MM.1S (cell line): ENCODE measurements around the gene RPS6KA2.

Source experiments
- EZH2phosphoT487 ChIP-seq: fragments of 300-600 bp; sonication (generic); IDR thresholded peaks from 2 replicates; pipeline ENCODE4 v1.6.1; 2018; ENCODE audit warnings: antibody characterized with exemption, low read length
- TF ChIP-seq, protein P1 (sequence below): fragments of 300-600 bp; sonication (generic); IDR thresholded peaks from 2 replicates; pipeline ENCODE4 v1.5.1; 2016; ENCODE audit warnings: antibody characterized with exemption, low read length, mixed read lengths

DNA sequence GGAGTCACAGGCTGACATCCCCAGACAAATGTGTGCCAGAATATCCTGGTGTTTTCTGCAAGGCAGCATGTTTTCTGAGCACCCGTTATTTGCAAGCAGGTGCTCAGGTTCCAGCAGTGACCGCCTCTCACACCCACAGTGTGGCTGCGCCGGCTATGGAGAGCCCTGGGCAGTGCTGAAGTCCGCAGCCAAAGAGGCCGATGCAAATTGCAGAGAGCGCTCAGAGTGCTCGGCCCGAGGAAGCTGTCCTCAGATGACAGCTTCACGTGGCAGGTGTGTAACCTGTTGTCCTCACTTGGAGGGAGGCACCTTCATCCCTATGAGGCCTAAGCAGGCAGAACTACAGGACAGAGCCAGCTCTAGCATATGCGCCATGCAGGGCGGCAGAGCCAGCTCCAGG lies 220.9 kb downstream of the RPS6KA2 start:
- TF ChIP-seq, protein P1, sequence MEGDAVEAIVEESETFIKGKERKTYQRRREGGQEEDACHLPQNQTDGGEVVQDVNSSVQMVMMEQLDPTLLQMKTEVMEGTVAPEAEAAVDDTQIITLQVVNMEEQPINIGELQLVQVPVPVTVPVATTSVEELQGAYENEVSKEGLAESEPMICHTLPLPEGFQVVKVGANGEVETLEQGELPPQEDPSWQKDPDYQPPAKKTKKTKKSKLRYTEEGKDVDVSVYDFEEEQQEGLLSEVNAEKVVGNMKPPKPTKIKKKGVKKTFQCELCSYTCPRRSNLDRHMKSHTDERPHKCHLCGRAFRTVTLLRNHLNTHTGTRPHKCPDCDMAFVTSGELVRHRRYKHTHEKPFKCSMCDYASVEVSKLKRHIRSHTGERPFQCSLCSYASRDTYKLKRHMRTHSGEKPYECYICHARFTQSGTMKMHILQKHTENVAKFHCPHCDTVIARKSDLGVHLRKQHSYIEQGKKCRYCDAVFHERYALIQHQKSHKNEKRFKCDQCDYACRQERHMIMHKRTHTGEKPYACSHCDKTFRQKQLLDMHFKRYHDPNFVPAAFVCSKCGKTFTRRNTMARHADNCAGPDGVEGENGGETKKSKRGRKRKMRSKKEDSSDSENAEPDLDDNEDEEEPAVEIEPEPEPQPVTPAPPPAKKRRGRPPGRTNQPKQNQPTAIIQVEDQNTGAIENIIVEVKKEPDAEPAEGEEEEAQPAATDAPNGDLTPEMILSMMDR: no peak
- no peak for TF ChIP-seq EZH2phosphoT487
